OCI-LY1 (cell line): ENCODE data around the gene MIP.

Experiments
- EZH2 ChIP-seq: fragments of 200-600 bp; sonication (generic), shearing (Covaris generic); IDR thresholded peaks from 2 replicates; pipeline ENCODE4 v1.8.0; 2017; ENCODE audit warnings: borderline replicate concordance, mixed run types, mild to moderate bottlenecking, antibody characterized with exemption, low read length, moderate library complexity, mixed read lengths
- TF ChIP-seq, protein P1 (sequence below): fragments of 200-600 bp; sonication (generic), shearing (Covaris generic); IDR thresholded peaks from 2 replicates; pipeline ENCODE4 v1.5.1; 2017; ENCODE audit warnings: mild to moderate bottlenecking, antibody characterized with exemption, low read length, moderate library complexity, mixed read lengths

DNA sequence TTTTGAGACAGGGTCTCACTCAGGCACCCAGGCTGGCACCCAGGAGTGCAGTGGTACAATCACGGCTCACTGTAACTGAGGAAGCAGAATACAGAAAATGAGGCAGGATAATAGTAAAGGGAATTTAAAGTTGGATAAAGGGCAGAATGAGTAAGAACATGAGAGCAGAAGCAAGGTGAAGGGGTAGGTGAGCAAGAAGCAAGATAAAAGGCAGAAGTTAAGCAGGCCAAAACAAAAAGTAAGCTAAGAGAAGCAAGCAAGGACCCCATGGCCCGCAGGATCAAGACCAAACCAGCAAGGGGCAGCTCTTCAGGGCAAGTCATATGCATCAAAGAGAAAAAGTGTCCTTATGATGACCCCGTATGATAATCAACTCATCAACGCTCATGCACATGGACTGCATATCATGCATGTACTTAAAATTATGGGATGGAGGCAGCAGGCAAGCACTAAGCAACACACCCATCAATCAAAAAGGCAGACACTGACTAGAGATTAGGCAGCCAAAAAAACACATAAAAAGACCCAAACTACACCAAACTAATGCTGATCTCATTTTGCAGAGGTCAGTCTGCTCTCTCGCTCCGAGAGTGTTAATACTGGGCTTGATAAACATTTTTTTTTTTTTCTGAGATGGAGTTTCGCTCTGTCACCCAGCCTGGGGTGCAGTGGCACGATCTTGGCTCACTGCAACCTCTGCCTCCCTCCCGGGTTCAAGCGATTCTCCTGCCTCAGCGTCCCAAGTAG is 16.9 kb downstream of the MIP start:
- TF ChIP-seq, protein P1, sequence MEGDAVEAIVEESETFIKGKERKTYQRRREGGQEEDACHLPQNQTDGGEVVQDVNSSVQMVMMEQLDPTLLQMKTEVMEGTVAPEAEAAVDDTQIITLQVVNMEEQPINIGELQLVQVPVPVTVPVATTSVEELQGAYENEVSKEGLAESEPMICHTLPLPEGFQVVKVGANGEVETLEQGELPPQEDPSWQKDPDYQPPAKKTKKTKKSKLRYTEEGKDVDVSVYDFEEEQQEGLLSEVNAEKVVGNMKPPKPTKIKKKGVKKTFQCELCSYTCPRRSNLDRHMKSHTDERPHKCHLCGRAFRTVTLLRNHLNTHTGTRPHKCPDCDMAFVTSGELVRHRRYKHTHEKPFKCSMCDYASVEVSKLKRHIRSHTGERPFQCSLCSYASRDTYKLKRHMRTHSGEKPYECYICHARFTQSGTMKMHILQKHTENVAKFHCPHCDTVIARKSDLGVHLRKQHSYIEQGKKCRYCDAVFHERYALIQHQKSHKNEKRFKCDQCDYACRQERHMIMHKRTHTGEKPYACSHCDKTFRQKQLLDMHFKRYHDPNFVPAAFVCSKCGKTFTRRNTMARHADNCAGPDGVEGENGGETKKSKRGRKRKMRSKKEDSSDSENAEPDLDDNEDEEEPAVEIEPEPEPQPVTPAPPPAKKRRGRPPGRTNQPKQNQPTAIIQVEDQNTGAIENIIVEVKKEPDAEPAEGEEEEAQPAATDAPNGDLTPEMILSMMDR: no peak
- TF ChIP-seq EZH2: no peak
